IPS DF 19.7 (cell line): ENCODE data around the gene ARHGDIB.

Experiments used
- DNase-seq: peaks from one replicate; pipeline ENCODE4 v3.0.0-alpha.2; 2013; ENCODE audit warnings: low read depth, low spot score

Gene ARHGDIB

GRCh38 chr12:14984036-14984435 lies 22.6 kb upstream of the ARHGDIB start:
- no peak for DNase-seq

- no peak for DNase-seq
These were observed 21.6 kb upstream of the ARHGDIB start for GRCh38 chr12:14982991-14983390.

GRCh38 chr12:14982562-14982961 lies 21.2 kb upstream of the ARHGDIB start:
- no peak for DNase-seq

GRCh38 chr12:14981049-14981448 lies 19.6 kb upstream of the ARHGDIB start:
- DNase-seq: no peak

- no peak for DNase-seq
These were observed 18.1 kb upstream of the ARHGDIB start for GRCh38 chr12:14979468-14979867.

GRCh38 chr12:14976658-14977057 lies 15.3 kb upstream of the ARHGDIB start:
- no peak for DNase-seq

GRCh38 chr12:14975457-14975856 lies 14.1 kb upstream of the ARHGDIB start:
- no peak for DNase-seq

- no peak for DNase-seq
These were observed 13.2 kb upstream of the ARHGDIB start for GRCh38 chr12:14974633-14975032.

GRCh38 chr12:14972816-14973215 lies 11.4 kb upstream of the ARHGDIB start, which contains the start of gene PDE6H:
PDE6H (plus strand) TSS chr12:14973042; CDS start chr12:14978013, 4,971 bp downstream.
- DNase-seq: no peak

GRCh38 chr12:14970473-14970872 lies 9.1 kb upstream of the ARHGDIB start:
- no peak for DNase-seq

- DNase-seq: no peak
These were observed 7.1 kb upstream of the ARHGDIB start for GRCh38 chr12:14968478-14968877.

- DNase-seq: no peak
These were observed 3.8 kb upstream of the ARHGDIB start for GRCh38 chr12:14965221-14965620.

GRCh38 chr12:14964406-14964805 lies 3.0 kb upstream of the ARHGDIB start:
- no peak for DNase-seq

GRCh38 chr12:14963520-14963919 lies 2.1 kb upstream of the ARHGDIB start:
- no peak for DNase-seq

GRCh38 chr12:14962797-14963196 lies 1.4 kb upstream of the ARHGDIB start:
- no peak for DNase-seq

GRCh38 chr12:14962153-14962539 lies 745 bp upstream of the ARHGDIB start:
- DNase-seq: no peak

- DNase-seq: no peak
These were observed 594 bp downstream of the ARHGDIB start for GRCh38 chr12:14960548-14961465.

GRCh38 chr12:14959916-14960496 lies 1.4 kb downstream of the ARHGDIB start:
- no peak for DNase-seq

- no peak for DNase-seq
These were observed 1.9 kb downstream of the ARHGDIB start for GRCh38 chr12:14959463-14959862.

- no peak for DNase-seq
These were observed 2.3 kb downstream of the ARHGDIB start for GRCh38 chr12:14959126-14959440.

GRCh38 chr12:14958361-14959125 lies 2.9 kb downstream of the ARHGDIB start:
- no peak for DNase-seq

- DNase-seq: no peak
These were observed 3.7 kb downstream of the ARHGDIB start for GRCh38 chr12:14957551-14958168.
